ENCODE data around the gene GNG7. TPM values are rescaled to one million over a fixed set of nuclear protein-coding genes. Genes with fewer than 3 reads are reported as not detected.

Gene GNG7
- polyA plus RNA-seq, 3 donors, result 1.1 to 1.6 (median 1.3) TPM

DNA sequence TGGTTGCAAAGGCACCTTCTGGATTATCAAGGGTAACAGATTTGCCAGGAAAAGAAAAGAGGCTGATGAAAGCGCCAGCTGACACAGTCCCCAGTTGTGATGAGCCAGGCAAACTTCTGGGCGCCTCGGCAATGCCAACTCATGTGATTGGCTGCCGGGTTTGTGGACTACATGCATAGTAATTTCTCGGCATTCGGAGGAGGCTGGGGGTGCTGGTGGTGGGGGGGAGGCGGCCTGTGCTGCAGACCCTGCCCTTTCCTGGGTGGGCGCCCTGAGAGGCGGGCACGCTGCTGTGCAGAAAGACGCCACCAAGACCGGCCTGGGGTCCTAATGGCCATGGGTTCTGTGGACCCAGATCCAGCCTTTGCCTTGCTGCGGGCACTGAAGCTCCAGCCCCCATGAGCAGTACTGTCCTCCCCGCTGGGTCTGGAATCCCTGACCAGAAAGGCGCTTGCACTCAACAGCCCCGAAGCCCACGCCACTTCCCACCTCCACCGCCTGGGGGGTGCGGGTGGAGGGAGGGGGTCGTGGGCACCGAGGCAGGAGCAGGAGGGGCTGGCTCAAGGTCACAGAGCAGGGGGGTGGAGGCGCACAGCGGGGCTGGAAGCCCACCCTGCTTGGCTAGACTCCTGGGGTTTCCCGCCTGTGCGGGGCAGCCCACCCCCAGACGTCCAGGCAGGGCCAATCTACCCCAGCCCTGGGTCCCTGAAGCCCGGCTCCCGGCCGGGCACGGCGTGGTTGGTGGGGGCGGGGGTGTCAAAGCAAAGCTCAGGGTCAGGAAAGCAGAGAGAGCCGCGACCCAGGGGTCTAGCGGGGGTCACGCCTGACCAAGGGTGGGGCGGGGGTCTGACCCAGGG is 17.7 kb upstream of the GNG7 start:
- H3K9me3 Mint-ChIP-seq, result peaks cover 6 to 16% (median 14%) of the 10 kb centered on the region in 7 donors
- H3K4me3 ChIP-seq (replicated peaks in 1 of 3; ENCODE audit: low read depth in 2 of 3, low read length in 3 of 3), result no peak overlapping the region
- intact Hi-C loops (cut with micrococcal nuclease), result no loop called here
- H3K4me2 ChIP-seq (replicated peaks; ENCODE audit: extremely low read depth, low read length, poor library complexity, severe bottlenecking), result peak overlapping the region; percentile 19
- H3K9ac ChIP-seq (ENCODE audit: insufficient read depth, low read length, poor library complexity, severe bottlenecking), result no peak overlapping the region
- WGBS (ENCODE audit: insufficient coverage), result 7% methylated on average over 27 of the region's 37 CpGs
- H3K4me1 ChIP-seq (ENCODE audit: control insufficient read depth in 1 of 2, insufficient read depth in 2 of 2, low read length in 2 of 2), result peaks cover 9 to 10% of the 10 kb centered on the region in 2 donors
- peaks cover 24 to 62% (median 36%) of the 10 kb centered on the region in 3 donors for H3K27me3 Mint-ChIP-seq (ENCODE audit: low read depth in 3 of 3)
- H2AFZ ChIP-seq (ENCODE audit: insufficient read depth, low read depth, low read length, poor library complexity, severe bottlenecking), result no peak overlapping the region
- no peaks in the 10 kb centered on the region for H3K36me3 Mint-ChIP-seq
- H3K4me3 Mint-ChIP-seq, result peak overlapping the region in 1 of 2 donors; percentile 54
- TF ChIP-seq, protein P1, sequence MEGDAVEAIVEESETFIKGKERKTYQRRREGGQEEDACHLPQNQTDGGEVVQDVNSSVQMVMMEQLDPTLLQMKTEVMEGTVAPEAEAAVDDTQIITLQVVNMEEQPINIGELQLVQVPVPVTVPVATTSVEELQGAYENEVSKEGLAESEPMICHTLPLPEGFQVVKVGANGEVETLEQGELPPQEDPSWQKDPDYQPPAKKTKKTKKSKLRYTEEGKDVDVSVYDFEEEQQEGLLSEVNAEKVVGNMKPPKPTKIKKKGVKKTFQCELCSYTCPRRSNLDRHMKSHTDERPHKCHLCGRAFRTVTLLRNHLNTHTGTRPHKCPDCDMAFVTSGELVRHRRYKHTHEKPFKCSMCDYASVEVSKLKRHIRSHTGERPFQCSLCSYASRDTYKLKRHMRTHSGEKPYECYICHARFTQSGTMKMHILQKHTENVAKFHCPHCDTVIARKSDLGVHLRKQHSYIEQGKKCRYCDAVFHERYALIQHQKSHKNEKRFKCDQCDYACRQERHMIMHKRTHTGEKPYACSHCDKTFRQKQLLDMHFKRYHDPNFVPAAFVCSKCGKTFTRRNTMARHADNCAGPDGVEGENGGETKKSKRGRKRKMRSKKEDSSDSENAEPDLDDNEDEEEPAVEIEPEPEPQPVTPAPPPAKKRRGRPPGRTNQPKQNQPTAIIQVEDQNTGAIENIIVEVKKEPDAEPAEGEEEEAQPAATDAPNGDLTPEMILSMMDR (IDR thresholded peaks at IDR 0.05), result no peak
- DNase-seq, result no peak
- no peak overlapping the region for H3K27ac Mint-ChIP-seq
- H3K79me2 ChIP-seq (ENCODE audit: insufficient read depth, low read length), result no peaks in the 10 kb centered on the region
- peaks cover 7% of the 10 kb centered on the region for H3K4me1 Mint-ChIP-seq
- peaks cover 9 to 17% of the 10 kb centered on the region in 2 donors for H3K9me3 ChIP-seq (replicated peaks in 1 of 2; ENCODE audit: control insufficient read depth in 1 of 2, insufficient read depth in 1 of 2, low read length in 2 of 2)
- H4K20me1 ChIP-seq (ENCODE audit: insufficient read depth, low read length), result no peaks in the 10 kb centered on the region
- H3K36me3 ChIP-seq (replicated peaks in 1 of 2; ENCODE audit: control insufficient read depth in 1 of 2, insufficient read depth in 2 of 2, low read length in 2 of 2), result no peaks in the 10 kb centered on the region
- no peak overlapping the region for H3K27ac ChIP-seq (ENCODE audit: low read depth in 1 of 2, low read length in 2 of 2)
- peaks cover 12 to 32% of the 10 kb centered on the region in 2 donors for H3K27me3 ChIP-seq (ENCODE audit: control insufficient read depth in 2 of 2, insufficient read depth in 2 of 2, low read length in 2 of 2)

DNA sequence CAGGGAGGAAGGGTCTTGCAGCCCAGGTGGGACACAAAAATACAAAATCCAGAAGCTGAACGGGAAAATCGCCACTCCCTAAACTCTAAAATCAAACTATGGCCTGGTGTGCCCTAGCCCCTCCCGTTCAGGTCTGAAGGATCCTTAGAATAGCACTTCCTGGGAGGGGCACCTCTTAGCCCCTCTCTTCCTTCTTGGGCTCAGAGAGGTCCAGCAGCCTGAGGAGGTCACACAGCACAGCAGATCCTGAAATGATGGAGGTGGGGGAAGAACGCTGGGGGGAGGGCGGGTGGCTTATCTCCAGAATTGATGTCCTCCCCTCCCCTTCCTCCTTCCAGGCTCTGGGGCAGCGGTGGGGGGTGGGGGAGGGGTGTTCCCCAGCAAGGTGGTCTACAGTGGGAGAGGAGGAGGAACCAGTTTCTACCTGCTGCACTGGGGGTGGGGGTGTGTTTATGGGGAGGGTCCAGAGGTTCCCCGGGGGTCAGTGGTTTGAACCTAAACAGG is 16.8 kb upstream of the GNG7 start:
- H3K4me1 Mint-ChIP-seq, result peaks cover 7% of the 10 kb centered on the region
- H3K79me2 ChIP-seq (ENCODE audit: insufficient read depth, low read length), result no peaks in the 10 kb centered on the region
- intact Hi-C loops (cut with micrococcal nuclease), result no loop called here
- H3K36me3 Mint-ChIP-seq, result no peaks in the 10 kb centered on the region
- peak overlapping the region in 1 of 2 donors; percentile 64 for H3K4me3 Mint-ChIP-seq
- no peak overlapping the region for H3K4me3 ChIP-seq (replicated peaks in 1 of 3; ENCODE audit: low read depth in 2 of 3, low read length in 3 of 3)
- no peaks in the 10 kb centered on the region for H4K20me1 ChIP-seq (ENCODE audit: insufficient read depth, low read length)
- peaks cover 9 to 10% of the 10 kb centered on the region in 2 donors for H3K4me1 ChIP-seq (ENCODE audit: control insufficient read depth in 1 of 2, insufficient read depth in 2 of 2, low read length in 2 of 2)
- H3K27ac Mint-ChIP-seq, result no peak overlapping the region
- peaks cover 12 to 32% of the 10 kb centered on the region in 2 donors for H3K27me3 ChIP-seq (ENCODE audit: control insufficient read depth in 2 of 2, insufficient read depth in 2 of 2, low read length in 2 of 2)
- no peak overlapping the region for H3K27ac ChIP-seq (ENCODE audit: low read depth in 1 of 2, low read length in 2 of 2)
- H3K9ac ChIP-seq (ENCODE audit: insufficient read depth, low read length, poor library complexity, severe bottlenecking), result no peak overlapping the region
- H2AFZ ChIP-seq (ENCODE audit: insufficient read depth, low read depth, low read length, poor library complexity, severe bottlenecking), result no peak overlapping the region
- no peak for DNase-seq
- H3K9me3 Mint-ChIP-seq, result peaks cover 8 to 21% (median 17%) of the 10 kb centered on the region in 7 donors
- H3K36me3 ChIP-seq (replicated peaks in 1 of 2; ENCODE audit: control insufficient read depth in 1 of 2, insufficient read depth in 2 of 2, low read length in 2 of 2), result no peaks in the 10 kb centered on the region
- TF ChIP-seq, protein P1 (IDR thresholded peaks at IDR 0.05), result no peak
- WGBS (ENCODE audit: insufficient coverage), result 90% methylated on average over 3 of the region's 7 CpGs
- peaks cover 22 to 62% (median 36%) of the 10 kb centered on the region in 3 donors for H3K27me3 Mint-ChIP-seq (ENCODE audit: low read depth in 3 of 3)
- peaks cover 14 to 21% of the 10 kb centered on the region in 2 donors for H3K9me3 ChIP-seq (replicated peaks in 1 of 2; ENCODE audit: control insufficient read depth in 1 of 2, insufficient read depth in 1 of 2, low read length in 2 of 2)
- no peak overlapping the region for H3K4me2 ChIP-seq (replicated peaks; ENCODE audit: extremely low read depth, low read length, poor library complexity, severe bottlenecking)
